ENCODE results near the gene PDE6G. TPM values are rescaled to one million over a fixed set of nuclear protein-coding genes. Genes with fewer than 3 reads are reported as not detected.

Gene PDE6G
- total and polyA plus RNA-seq, 2 of the 13 experiments (the other 11 are each of a cell fraction or from before 2014, with no cell fraction given), result 1.4 to 6.7 TPM

DNA sequence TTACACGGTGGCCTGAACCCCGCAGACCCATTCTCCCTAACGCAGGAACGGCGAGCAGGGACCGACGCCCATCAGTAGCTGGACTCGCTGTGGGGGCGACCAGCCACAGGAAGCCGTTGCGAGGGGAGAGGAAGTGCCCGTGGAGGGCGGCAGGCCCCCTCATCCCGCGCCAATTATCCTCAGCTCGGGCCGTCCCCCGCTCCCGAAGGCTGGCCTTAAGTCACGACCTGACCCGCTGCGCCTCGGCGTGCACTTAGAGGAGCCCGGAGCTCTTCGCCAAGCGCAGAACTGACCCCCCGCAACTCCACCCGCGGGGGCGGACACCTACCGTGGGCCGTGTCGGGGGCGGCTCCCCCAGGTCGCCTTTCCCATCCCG, 26.9 kb upstream of the PDE6G start (continued):
- TF ChIP-seq, protein P1, sequence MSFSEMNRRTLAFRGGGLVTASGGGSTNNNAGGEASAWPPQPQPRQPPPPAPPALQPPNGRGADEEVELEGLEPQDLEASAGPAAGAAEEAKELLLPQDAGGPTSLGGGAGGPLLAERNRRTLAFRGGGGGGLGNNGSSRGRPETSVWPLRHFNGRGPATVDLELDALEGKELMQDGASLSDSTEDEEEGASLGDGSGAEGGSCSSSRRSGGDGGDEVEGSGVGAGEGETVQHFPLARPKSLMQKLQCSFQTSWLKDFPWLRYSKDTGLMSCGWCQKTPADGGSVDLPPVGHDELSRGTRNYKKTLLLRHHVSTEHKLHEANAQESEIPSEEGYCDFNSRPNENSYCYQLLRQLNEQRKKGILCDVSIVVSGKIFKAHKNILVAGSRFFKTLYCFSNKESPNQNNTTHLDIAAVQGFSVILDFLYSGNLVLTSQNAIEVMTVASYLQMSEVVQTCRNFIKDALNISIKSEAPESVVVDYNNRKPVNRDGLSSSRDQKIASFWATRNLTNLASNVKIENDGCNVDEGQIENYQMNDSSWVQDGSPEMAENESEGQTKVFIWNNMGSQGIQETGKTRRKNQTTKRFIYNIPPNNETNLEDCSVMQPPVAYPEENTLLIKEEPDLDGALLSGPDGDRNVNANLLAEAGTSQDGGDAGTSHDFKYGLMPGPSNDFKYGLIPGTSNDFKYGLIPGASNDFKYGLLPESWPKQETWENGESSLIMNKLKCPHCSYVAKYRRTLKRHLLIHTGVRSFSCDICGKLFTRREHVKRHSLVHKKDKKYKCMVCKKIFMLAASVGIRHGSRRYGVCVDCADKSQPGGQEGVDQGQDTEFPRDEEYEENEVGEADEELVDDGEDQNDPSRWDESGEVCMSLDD (CRISPR knock-in tag; IDR thresholded peaks at IDR 0.05; ENCODE audit: borderline replicate concordance), result no peak
- no peak for TF ChIP-seq HES4 (CRISPR knock-in tag; IDR thresholded peaks at IDR 0.05; ENCODE audit: borderline replicate concordance)
- TF ChIP-seq ZSCAN22 (CRISPR knock-in tag; IDR thresholded peaks at IDR 0.05), result no peak
- TF ChIP-seq, protein P2, sequence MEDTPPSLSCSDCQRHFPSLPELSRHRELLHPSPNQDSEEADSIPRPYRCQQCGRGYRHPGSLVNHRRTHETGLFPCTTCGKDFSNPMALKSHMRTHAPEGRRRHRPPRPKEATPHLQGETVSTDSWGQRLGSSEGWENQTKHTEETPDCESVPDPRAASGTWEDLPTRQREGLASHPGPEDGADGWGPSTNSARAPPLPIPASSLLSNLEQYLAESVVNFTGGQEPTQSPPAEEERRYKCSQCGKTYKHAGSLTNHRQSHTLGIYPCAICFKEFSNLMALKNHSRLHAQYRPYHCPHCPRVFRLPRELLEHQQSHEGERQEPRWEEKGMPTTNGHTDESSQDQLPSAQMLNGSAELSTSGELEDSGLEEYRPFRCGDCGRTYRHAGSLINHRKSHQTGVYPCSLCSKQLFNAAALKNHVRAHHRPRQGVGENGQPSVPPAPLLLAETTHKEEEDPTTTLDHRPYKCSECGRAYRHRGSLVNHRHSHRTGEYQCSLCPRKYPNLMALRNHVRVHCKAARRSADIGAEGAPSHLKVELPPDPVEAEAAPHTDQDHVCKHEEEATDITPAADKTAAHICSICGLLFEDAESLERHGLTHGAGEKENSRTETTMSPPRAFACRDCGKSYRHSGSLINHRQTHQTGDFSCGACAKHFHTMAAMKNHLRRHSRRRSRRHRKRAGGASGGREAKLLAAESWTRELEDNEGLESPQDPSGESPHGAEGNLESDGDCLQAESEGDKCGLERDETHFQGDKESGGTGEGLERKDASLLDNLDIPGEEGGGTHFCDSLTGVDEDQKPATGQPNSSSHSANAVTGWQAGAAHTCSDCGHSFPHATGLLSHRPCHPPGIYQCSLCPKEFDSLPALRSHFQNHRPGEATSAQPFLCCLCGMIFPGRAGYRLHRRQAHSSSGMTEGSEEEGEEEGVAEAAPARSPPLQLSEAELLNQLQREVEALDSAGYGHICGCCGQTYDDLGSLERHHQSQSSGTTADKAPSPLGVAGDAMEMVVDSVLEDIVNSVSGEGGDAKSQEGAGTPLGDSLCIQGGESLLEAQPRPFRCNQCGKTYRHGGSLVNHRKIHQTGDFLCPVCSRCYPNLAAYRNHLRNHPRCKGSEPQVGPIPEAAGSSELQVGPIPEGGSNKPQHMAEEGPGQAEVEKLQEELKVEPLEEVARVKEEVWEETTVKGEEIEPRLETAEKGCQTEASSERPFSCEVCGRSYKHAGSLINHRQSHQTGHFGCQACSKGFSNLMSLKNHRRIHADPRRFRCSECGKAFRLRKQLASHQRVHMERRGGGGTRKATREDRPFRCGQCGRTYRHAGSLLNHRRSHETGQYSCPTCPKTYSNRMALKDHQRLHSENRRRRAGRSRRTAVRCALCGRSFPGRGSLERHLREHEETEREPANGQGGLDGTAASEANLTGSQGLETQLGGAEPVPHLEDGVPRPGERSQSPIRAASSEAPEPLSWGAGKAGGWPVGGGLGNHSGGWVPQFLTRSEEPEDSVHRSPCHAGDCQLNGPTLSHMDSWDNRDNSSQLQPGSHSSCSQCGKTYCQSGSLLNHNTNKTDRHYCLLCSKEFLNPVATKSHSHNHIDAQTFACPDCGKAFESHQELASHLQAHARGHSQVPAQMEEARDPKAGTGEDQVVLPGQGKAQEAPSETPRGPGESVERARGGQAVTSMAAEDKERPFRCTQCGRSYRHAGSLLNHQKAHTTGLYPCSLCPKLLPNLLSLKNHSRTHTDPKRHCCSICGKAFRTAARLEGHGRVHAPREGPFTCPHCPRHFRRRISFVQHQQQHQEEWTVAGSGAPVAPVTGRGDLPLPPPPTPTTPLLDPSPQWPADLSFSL (CRISPR knock-in tag; IDR thresholded peaks at IDR 0.05), result no peak
- TF ChIP-seq, protein P3, sequence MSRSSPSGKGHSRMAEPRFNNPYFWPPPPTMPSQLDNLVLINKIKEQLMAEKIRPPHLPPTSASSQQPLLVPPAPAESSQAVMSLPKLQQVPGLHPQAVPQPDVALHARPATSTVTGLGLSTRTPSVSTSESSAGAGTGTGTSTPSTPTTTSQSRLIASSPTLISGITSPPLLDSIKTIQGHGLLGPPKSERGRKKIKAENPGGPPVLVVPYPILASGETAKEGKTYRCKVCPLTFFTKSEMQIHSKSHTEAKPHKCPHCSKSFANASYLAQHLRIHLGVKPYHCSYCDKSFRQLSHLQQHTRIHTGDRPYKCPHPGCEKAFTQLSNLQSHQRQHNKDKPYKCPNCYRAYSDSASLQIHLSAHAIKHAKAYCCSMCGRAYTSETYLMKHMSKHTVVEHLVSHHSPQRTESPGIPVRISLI (CRISPR knock-in tag; IDR thresholded peaks at IDR 0.05; ENCODE audit: borderline replicate concordance), result no peak
- no peak for TF ChIP-seq SUZ12 (IDR thresholded peaks at IDR 0.05; ENCODE audit: low read depth, low read length)
- TF ChIP-seq BRD4 (CRISPR knock-in tag; IDR thresholded peaks at IDR 0.05), result no peak; the same call in 1 of the 2 replicates
- 0 out of 2 replicates have a peak, but pooled peaks have one; percentile 56 for TF ChIP-seq ZNF446 (CRISPR knock-in tag; IDR thresholded peaks at IDR 0.05)
- no peak for TF ChIP-seq ZNF652 (CRISPR knock-in tag; IDR thresholded peaks at IDR 0.05; ENCODE audit: borderline replicate concordance, low read depth)
- TF ChIP-seq ZNF550 (CRISPR knock-in tag; IDR thresholded peaks at IDR 0.05; ENCODE audit: borderline replicate concordance), result no peak
- TF ChIP-seq, protein P4, sequence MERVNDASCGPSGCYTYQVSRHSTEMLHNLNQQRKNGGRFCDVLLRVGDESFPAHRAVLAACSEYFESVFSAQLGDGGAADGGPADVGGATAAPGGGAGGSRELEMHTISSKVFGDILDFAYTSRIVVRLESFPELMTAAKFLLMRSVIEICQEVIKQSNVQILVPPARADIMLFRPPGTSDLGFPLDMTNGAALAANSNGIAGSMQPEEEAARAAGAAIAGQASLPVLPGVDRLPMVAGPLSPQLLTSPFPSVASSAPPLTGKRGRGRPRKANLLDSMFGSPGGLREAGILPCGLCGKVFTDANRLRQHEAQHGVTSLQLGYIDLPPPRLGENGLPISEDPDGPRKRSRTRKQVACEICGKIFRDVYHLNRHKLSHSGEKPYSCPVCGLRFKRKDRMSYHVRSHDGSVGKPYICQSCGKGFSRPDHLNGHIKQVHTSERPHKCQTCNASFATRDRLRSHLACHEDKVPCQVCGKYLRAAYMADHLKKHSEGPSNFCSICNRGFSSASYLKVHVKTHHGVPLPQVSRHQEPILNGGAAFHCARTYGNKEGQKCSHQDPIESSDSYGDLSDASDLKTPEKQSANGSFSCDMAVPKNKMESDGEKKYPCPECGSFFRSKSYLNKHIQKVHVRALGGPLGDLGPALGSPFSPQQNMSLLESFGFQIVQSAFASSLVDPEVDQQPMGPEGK (CRISPR knock-in tag; IDR thresholded peaks at IDR 0.05), result no peak
- TF ChIP-seq SIX4 (CRISPR knock-in tag; IDR thresholded peaks at IDR 0.05), result no peak
- no peak for TF ChIP-seq ZNF331 (CRISPR knock-in tag; IDR thresholded peaks at IDR 0.05)
- 0 out of 2 replicates have a peak, but pooled peaks have one; percentile 43 for TF ChIP-seq ZNF737 (CRISPR knock-in tag; IDR thresholded peaks at IDR 0.05; ENCODE audit: borderline replicate concordance)
- TF ChIP-seq MYC (CRISPR knock-in tag; IDR thresholded peaks at IDR 0.05; ENCODE audit: borderline replicate concordance), result no peak
- TF ChIP-seq MXI1 (IDR thresholded peaks at IDR 0.05; ENCODE audit: borderline replicate concordance, low read depth, low read length), result no peak
- TF ChIP-seq PAWR (CRISPR knock-in tag; IDR thresholded peaks at IDR 0.05; ENCODE audit: borderline replicate concordance), result no peak
- no peak for TF ChIP-seq SALL2 (CRISPR knock-in tag; IDR thresholded peaks at IDR 0.05)
